Mononuclear cell (primary cell): Measurements from ENCODE around the gene MRAS. TPM values are rescaled to one million over a fixed set of nuclear protein-coding genes. Genes with fewer than 3 reads are reported as not detected.
"Not testable (repeated sequence)": the region's sequence is repeated elsewhere in the genome, so short reads cannot be mapped to it uniquely, and the experiment has no call there.

ENCODE experiments used
- H3K27me3 ChIP-seq: 2 replicates; pipeline ENCODE4 v1.6.0; 2011; ENCODE audit warnings: low read length, control low read depth; ENCODE audit not compliant: insufficient read depth
- H3K4me1 ChIP-seq: 2 replicates; pipeline ENCODE4 v1.5.1; 2011; ENCODE audit warnings: mild to moderate bottlenecking, low read length, control low read depth; ENCODE audit not compliant: insufficient read depth
- H3K4me3 ChIP-seq: 2 replicates; pipeline ENCODE4 v1.5.1; 2011; ENCODE audit warnings: mild to moderate bottlenecking, low read length, moderate library complexity
- H3K9me3 ChIP-seq: 2 replicates; pipeline ENCODE4 v1.5.1; 2011; ENCODE audit warnings: low read depth, mild to moderate bottlenecking, control low read depth, low read length
- total RNA-seq: library from RNA; depleted of rRNA; stranded (reverse); fragments of >200 nt; gene quantifications from one replicate; pipeline ENCODE4 v1.2.3, GENCODE V29; 2012

MRAS gene
- total RNA-seq, 1 donor = 5.8 TPM

DNA sequence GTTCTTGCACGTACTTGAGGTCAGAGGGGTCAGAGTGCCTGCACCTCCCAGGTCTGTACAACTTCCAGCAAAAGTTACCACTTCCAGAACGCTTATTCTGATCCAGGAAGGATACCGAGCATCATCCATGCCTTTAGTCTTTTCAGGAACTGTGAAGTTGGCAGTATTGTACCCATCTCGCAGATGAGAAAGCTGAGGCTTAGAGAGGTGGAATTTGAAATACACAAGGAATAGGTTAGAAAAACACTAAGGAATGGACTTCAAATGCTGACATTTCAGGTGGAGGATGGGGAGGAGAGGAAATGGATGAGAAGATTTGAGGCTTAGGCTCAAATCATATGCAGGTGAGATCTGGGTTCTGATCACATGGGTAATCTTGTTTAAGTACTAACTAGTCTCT lies 97.3 kb downstream of the MRAS start:
- Histone ChIP-seq H3K4me3 (no peak overlapping the region), H3K27me3 (no peaks in the 10 kb centered on the region), H3K4me1 (no peaks in the 10 kb centered on the region), H3K9me3 (no peaks in the 10 kb centered on the region)

DNA sequence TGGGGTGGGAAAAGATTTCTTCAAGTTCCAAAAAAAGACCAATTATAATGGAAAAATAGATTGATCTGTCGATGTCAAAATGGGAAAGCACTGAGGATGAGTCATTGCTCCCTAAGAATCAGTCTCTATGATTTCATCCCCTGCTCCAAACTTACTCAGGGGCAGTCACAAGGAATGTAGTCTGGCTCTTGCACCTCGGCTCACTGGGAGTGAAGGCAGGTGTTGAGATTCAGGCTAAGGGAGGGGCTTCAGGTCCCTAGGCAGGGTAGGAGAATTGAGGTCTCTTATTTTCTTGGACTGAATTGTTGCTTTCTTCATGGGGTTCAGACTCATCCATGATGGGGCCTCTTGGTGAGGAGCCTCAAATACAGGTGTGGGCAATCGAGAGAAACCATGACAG lies 100.3 kb downstream of the MRAS start:
- Histone ChIP-seq H3K4me1 (no peaks in the 10 kb centered on the region), H3K9me3 (no peaks in the 10 kb centered on the region), H3K27me3 (no peaks in the 10 kb centered on the region), H3K4me3 (no peak overlapping the region)

DNA sequence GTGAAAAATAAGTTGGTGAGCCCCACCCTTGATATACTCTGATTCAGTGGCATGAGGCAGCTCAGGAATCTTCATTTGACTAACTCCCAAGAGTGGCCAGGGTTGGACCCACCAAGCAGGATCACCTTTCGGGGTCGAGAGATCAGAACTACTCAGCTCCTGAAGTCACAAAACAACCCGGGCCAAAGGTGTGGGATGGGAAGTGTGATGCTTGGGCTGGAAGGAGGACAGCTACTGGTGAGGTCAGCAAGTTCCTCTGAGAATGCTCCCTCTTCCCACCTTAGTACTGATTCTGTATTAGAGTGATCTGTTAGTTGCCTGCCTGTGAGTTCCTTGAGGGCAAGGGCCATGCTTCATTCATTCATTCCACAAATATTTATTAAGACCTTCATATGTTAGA lies 101.1 kb downstream of the MRAS start:
- H3K4me3 ChIP-seq = no peak overlapping the region
- H3K9me3 ChIP-seq = no peaks in the 10 kb centered on the region
- H3K4me1 ChIP-seq = no peaks in the 10 kb centered on the region
- no peaks in the 10 kb centered on the region for H3K27me3 ChIP-seq

DNA sequence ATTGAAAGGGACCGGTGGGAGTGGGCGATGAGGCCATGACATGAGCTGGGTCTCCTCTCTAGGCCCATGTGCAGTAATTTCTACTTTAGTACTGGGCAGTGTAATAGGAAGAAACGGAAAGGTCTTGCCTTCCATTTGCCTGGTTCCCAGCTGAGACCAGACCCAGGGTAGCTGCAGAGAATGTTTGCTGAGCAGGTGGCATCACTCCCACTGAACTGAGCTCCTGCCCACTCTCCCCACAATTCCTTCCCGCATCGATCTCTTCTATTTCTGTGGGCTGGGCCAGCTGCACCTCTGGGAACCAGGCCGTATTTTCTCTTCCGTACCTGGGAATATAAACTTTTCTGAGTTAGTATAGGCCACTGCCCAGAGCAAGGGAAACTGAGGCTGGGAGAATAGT lies 101.8 kb downstream of the MRAS start:
- Histone ChIP-seq H3K4me3 (no peak overlapping the region), H3K4me1 (no peaks in the 10 kb centered on the region), H3K9me3 (no peaks in the 10 kb centered on the region), H3K27me3 (no peaks in the 10 kb centered on the region)

DNA sequence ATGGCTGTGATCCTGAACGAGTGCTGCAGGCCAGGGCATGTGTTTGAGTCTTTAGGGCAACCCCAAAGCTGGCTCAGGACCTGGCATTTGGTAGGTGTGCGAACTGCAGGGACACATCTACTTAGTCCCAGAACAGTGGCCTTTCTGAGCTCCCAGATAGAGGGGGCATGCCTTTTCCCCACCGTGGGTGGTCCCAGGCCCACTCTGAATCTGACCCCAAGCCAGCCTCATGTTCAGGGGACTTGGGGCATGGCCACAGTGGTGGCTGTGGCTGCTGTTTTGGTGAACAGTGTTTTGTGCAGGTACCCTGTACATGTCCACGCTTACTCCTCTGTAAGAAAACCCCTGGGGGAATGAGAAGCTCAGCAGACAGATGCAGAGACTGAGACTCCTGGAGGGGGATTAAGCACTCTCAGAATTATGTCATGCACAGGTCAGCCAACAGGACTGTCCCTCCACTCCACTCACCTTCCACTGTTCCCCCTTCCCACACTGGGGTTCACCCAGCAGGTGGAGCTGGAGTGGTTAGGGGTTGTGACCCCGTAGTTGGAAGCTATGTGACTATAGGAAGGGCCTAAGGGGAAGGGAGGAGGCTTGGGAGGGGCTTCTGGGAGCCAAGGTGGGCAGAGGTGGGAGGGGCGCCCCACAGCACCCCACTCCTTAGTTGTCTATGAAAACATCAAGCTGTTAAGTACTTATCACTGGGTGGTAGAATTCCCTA lies 102.5 kb downstream of the MRAS start:
- no peak overlapping the region for H3K4me3 ChIP-seq
- no peaks in the 10 kb centered on the region for H3K27me3 ChIP-seq
- H3K4me1 ChIP-seq = no peaks in the 10 kb centered on the region
- no peaks in the 10 kb centered on the region for H3K9me3 ChIP-seq

DNA sequence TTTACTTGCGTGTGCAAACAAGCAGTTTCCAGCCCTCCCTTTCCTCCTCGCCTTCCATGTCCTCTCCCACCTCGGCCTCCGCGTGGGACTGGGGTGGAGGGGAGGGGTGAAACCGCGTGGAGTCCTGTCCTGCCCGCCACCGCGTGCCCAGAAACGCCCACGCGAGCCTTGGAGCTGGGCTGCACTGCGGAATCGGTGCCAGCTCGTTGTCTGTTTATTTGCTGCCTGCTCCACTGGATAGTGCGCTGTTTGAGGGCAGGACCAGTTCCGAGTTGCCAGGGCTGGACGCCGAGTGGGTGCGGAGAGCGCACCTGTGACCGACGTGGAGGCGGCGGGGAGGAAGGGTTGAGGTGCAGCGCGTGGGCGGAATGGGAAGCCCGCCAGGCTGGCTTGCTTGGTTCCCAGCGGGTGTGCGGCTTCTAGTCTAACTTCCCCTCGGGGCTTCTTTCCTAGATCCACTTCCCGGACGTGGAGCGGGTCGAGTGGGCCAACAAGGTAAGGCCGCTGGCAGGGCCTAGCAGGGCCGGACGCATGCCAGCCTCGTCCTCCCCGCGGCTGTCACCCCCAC lies 103.3 kb downstream of the MRAS start:
- H3K9me3 ChIP-seq = no peaks in the 10 kb centered on the region
- H3K4me3 ChIP-seq = no peak overlapping the region
- no peaks in the 10 kb centered on the region for H3K27me3 ChIP-seq
- no peaks in the 10 kb centered on the region for H3K4me1 ChIP-seq

DNA sequence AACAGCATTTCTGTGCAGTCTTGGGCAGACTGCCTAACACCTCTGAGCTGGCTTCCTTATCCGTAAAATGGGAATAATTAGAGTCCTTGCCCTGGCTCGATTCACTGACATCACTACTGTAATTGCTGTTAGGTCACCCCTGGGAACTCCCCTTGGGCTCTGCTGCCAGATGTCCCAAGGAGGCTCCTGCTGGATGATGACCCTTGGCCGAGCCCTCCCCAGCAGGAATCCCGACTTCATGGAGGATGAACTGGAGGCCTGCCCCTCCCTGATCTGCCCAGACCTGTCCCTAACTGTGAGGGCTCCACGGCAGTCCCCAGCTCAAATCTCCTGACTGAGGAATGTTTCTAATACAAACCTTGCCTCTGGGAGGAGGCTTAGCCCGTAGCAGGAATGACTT lies 104.1 kb downstream of the MRAS start:
- H3K27me3 ChIP-seq = no peaks in the 10 kb centered on the region

DNA sequence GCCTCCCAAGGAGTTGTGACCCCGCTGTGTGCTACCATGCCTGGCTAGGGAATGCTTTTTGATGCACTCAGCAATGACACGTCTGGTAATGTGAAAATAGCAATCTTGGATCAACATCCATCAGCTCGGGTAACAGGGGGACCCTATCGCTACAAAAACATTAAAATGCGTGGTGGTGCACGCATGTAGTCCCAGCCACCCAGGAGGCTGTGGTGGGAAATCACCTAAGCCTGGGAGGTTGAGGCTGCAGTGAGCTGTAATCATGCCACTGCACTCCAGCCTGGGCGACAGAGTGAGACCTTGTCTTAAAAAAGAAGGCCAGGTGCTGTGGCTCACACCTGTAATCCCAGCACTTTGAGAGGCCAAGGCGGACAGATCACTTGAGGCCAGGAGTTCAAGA lies 105.6 kb downstream of the MRAS start:
- not testable (repeated sequence) for H3K27me3 ChIP-seq, H3K4me1 ChIP-seq

More for the DNA sequence above, 104.1 kb downstream of the MRAS start:
- Histone ChIP-seq H3K9me3 (no peaks in the 10 kb centered on the region), H3K4me1 (no peaks in the 10 kb centered on the region), H3K4me3 (no peak overlapping the region)

More for the DNA sequence above, 105.6 kb downstream of the MRAS start:
- not testable (repeated sequence) for H3K9me3 ChIP-seq, H3K4me3 ChIP-seq

Other genes with a start within 250 kb of the MRAS start
- gene DZIP1L, start 233.0 kb upstream of the MRAS start, total RNA-seq = 0.21 TPM
- gene A4GNT, start 216.2 kb upstream of the MRAS start, total RNA-seq = not detected
- 16.0 TPM for gene DBR1, start 173.7 kb upstream of the MRAS start, total RNA-seq
- 147 TPM for gene ARMC8, start 161.3 kb upstream of the MRAS start, total RNA-seq
- gene NME9, start 18.7 kb upstream of the MRAS start, total RNA-seq = 0.94 TPM
- 0.21 TPM for gene ESYT3, start 86.0 kb downstream of the MRAS start, total RNA-seq
- gene CEP70, start 245.7 kb downstream of the MRAS start, total RNA-seq = 40.7 TPM